ENCODE measurements around the gene PRSS33.

PRSS33 gene, protein sequence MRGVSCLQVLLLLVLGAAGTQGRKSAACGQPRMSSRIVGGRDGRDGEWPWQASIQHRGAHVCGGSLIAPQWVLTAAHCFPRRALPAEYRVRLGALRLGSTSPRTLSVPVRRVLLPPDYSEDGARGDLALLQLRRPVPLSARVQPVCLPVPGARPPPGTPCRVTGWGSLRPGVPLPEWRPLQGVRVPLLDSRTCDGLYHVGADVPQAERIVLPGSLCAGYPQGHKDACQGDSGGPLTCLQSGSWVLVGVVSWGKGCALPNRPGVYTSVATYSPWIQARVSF

DNA sequence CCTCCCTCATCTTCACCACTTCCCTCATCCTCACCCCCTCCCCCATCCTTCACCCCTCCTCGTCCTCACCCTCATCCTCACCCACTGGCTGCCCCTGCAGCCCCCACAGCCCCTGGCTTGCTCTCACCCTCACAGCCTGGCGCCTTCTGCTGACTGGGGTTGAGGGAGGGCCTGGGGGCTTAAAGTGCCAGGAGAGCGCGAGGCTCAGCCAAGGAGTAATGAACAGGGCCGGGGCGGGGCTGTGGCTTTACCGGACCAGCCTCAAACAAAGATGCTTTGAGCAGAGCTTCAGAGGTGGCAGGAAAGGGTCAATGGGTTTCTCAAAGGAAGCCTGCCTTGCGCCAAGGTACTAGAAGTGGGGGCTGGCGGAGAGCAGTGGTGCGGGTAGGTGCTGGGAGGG, at the start of gene PRSS33:
PRSS33 (minus strand) TSS at position 155 of the 400 bp plus-strand sequence. CDS start 1,013 bp downstream, outside the sequence.
- DNase-seq (ENCODE audit: low read depth in 4 of 4, low spot score in 1 of 4), result no peak

DNA sequence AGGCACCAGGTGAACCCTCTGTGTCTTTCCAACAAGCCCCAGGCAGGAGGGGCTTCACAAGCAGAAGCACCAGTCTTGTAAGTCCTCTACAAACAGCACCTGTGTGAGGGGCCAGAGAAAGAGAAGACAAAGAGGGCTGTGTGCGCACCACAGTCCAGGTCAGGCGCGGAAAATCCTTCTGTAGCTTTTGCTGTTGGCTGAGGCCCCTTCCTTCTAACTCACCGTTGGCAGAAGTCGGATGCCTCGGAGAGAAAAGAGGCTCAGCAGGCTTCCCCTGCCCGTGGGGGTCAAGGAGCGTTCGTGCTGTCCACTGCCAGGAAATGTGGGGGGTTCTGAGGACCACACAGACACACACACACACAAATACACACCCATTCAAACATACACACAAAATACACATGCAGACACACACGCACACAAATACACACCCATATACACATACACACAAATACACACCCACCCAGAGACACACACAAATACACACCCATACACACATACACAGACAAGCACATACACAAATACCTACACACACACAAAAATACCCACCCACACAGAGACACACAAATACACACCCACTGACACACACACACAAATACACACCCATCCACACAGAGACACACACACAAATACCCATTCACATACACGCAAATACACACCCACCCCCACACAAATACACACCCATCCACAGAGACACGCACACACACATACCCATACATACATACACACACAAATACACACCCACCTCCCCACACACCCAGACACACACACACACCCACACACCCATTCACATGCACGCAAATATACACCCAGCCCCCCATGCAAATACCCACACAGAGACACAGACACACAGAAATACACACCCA, 49.5 kb upstream of the PRSS33 start:
- DNase-seq (ENCODE audit: low read depth in 4 of 4, low spot score in 1 of 4), result no peak

DNA sequence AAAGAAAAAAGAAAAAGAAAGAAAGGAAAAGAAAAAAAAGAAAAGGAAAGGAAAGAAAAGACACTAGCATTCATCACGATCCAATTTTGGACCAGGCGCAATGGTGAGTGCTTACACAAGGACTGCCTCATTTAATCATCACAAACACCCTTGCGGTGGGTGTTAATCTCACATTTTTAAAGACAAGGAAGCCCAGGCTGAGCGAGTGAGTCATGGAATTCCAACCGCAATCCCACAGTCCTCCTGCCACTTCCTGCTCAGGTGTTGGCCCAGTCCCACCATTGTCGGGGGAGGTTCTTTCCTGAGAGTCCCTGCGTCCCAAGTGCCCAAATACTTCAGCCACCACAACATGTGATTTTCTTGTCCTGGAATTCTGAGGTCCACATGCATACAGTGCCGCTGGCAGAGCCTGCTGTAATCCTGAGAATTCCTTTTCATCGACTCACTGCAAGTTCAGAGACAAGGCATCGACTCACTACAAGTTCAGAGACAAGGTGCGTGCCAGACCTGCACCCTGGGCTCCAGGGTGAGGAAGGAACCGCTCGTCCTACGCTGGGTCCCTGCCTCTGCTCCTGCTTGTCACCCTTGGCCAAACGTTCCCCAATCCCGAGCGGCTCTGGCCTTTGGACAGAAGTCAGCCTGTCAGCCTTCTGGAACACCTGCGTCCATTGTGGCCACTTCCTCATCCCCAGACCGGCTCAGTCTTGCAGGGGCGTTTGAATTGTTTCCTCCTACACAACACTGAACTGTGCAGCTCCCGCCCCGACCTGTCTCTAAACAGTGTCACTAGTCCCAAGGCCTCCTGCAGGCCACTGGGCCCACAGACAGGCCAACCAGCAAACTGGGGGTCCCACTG, 48.5 kb upstream of the PRSS33 start:
- no peak for DNase-seq (ENCODE audit: low read depth in 4 of 4, low spot score in 1 of 4)

DNA sequence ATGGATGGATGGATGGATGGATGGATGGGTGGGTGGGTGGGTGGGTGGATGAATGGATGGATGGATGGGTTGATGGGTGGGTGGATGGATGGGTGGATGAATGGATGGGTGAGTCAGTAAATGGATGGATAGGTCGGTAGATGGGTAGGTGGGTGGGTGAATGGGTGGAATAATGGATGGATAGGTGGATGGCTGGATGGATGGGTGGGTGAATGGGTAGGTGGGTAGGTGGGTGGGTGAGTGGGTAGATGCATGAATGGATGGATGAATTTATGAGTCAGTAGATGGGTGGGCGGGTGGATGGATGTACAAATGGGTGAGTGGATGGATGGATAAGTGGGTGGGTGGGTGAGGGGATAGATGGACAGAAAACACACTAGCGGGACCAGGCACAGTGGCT, 47.6 kb upstream of the PRSS33 start:
- no peak for DNase-seq (ENCODE audit: low read depth in 4 of 4, low spot score in 1 of 4)

DNA sequence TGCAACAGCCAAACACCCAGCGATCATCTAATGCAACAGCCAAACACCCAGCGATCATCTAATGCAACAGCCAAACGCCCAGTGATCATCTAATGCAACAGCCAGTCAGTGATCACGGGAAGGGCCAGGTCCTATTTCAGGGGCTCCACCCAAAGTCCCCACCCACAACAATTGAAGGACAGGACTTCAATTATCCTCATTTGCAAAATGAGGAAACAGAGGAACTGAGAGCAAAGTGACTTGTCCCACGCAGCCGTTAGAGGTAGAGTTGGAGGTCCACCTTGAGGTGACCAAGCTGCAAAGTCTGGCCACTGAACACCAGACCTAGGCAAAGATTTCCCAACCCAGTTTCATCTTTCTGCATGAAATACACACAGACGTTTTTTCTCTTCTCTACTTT, 46.4 kb upstream of the PRSS33 start:
- no peak for DNase-seq (ENCODE audit: low read depth in 4 of 4, low spot score in 1 of 4)

DNA sequence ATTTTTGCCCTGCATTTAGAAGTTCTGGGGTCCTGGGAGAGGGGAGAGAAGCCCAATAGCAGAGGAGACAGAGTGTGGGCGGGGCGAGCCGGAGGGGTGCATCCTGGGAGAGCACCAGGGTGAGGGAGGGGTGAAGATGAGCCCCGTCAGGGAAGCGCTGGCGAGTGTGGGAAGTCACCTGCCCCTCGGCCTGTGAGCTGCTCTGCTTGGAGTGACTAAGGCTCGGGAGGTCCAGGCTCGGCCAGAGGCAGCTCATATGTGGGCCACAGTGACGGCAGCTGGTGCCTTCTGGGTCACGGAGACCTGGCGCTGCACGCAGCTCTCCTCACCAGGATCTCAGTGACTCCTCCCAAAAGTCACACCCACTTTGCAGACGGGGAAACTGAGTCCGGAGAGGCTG, 43.8 kb upstream of the PRSS33 start:
- DNase-seq (ENCODE audit: low read depth in 4 of 4, low spot score in 1 of 4), result no peak

DNA sequence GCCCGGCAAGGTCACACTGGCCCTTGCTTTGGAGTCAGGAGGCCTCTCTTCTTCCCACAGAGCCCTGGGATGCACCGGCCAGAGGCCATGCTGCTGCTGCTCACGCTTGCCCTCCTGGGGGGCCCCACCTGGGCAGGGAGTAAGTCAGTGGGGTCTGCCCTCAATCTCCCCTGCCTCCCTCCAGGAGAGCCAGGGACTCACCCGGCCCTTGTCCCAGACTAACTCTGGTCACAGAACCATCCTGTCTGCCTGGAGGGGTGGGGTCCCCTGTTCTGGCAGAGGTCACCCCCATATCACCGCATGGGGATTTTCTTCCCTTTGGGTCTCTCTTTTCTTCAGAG, 43.0 kb upstream of the PRSS33 start:
- no peak for DNase-seq (ENCODE audit: low read depth in 4 of 4, low spot score in 1 of 4)

DNA sequence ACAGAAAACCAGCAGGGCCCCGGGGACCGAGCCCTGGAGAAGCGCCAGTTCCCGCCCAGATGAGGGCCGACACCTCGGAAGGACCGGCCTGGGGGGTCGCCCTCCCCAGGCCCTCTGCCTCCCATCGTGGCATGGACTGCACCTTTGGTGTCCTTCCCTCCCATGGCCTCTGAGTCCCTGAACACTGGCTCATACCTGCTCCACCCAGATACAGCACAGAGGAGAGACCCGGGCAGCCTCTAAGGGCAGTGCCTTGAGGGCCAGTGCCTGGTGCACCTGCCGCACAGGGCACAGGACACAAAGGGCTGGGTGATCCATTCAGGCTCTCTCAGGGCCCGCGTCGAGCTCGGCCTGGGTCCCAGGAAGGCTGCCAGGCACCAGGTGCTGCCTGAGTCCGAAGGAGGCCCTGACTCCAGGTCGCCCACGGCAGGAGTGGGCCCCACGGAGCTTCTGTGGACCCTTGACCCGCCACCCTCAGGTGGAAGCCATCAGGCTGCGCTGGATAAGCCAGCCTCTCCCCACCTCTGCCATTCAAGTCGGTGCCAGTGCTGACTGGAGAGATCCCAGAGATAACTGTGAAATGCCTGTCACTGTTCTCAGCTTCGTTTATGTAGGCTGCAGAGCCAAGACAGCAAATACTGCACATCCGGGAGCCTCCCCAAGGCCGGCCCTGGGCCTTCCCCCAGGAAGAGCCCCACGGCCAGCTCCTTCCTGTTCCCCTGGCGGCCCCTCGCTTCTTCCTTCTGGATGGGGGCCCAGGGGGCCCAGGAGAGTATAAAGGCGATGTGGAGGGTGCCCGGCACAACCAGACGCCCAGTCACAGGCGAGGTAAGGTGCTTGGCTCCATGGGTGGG, 42.4 kb upstream of the PRSS33 start, which contains the start of gene ZG16B:
ZG16B (plus strand) TSS at position 803 of the 854 bp plus-strand sequence. CDS start 139 bp downstream, outside the sequence.
- DNase-seq (ENCODE audit: low read depth in 4 of 4, low spot score in 1 of 4), result no peak

DNA sequence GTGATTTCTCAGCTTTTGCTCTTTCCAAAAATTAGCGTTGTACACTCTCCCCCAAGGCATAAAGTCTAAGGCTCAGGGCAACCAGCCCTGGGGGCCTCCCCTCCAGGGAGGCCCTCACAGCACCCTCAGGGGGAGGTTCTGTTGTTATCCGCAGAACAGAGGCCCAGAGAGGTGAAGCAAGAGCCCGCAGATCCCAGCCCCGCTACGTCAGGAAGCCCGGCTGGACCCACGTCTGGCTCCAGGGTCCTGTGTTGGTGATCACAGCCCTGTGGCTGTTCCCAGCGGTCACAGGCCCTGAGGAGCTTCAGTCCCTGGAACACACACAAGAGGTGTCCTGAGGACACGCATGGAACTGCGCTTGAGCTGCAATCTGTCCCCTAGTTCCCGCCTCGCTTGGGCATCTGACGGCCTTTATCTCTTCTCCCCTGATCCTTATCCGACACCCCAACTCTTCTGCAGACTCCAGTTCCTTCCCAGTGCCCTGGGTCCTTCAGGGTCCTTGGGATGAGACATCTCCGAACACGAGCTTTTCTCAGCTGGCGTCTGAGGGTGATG, 41.6 kb upstream of the PRSS33 start:
- no peak for DNase-seq (ENCODE audit: low read depth in 4 of 4, low spot score in 1 of 4)

DNA sequence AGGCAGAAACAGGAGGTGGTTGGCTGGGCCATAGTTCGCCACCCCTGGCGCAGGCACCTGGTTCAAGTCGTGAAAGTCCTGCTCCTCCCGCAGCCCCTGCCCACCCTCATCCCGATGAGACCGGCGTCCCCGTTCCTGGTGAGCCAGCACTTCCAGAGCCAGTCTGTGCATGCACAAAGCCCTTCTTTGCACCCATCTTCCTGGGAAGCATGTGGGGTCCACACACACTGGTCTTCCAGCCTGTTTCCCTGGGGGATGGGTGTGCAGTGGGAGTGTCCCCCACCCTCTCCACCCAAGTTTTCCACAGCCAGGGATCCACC, 41.1 kb upstream of the PRSS33 start:
- no peak for DNase-seq (ENCODE audit: low read depth in 4 of 4, low spot score in 1 of 4)

DNA sequence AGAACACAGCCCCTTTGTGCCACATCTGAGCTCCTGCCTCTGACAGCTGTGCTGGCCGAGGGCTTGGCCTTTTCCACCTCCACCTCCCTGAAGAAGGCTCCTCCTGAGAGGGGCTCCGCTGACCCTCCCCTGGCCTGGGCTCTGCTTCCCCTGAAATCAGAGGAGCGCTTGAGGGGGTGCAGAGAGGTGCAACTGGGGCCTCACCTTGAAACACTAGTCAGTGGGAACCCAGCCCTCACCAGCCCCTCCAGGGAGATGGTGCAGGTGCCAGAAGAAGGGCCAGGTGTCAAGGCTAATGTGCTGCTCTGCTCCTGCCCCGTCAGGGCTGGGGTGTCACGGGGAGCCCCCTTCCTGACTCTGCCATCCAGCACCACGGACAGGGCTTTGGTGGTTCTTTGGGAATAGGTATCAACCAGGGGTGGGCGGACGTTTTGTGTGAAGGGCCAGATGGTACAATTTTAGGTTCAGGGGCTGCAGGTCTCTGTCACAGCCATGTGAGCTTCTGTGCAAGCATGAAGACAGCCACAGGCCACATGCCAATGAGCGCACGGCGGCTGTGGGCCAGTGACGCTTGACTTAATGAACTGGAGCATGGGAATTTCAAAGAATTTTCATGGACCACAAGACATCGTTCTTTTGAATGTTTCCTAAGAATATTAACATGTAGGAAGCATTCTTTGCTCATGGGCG, 40.6 kb upstream of the PRSS33 start:
- no peak for DNase-seq (ENCODE audit: low read depth in 4 of 4, low spot score in 1 of 4)

DNA sequence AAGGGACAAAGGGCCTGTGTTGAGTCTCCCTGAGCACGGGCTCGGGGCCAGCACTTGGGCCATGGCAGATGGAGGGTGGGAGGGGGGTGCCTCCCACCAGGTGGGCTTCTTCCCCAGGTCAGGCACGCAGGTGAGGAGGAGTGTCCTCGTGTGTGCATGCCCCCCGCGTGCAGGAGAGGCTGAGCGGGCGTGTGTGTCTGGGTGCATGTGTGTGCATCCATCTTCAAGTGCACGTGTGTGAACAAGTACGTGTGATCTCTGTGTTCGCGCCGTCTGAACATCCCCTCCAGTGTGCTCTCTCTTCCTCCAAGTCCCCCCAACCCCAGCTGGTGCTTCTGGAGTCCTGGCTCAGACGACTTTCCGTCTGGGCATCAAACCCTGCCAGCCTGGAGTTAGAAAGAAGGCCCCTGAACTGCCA, 40.0 kb upstream of the PRSS33 start:
- no peak for DNase-seq (ENCODE audit: low read depth in 4 of 4, low spot score in 1 of 4)

DNA sequence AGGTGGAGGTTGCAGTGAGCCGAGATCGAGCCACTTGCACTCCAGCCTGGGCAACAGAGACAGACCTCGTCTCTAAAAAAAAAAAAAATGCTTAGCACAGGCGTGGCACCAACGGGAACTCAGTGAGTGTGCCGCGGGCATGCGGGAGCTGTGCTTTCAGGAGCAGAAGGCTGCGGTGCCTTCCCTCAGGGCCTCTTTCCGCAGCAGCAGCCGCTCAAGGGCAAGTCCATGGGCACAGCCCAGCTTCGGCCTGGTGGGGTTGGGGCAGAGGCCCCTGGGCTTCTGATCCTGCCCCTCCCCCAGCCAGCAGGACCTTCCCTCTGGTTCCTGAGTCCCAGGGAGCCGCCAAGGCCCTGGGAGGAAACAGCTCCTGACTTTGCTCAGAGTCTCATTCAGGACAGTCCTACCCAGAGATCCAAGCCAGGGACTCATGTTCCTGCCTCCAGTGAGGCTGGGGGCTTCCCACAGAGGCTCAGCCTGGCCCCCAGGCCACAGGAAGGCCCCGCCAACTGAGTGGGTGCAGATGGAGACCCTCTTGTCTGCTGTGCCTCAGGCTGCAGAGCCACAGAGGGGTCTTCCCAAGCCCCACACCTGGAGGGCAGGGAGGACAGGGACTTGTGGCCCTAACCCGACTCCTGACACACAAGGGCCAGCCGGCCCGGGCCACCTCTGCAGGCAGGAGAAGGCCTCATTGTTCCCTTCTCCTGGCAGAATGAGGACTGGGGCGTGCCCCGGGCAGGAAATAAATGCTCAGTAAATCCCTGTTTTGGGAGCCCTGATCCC, 39.4 kb upstream of the PRSS33 start:
- DNase-seq (ENCODE audit: low read depth in 4 of 4, low spot score in 1 of 4), result no peak

DNA sequence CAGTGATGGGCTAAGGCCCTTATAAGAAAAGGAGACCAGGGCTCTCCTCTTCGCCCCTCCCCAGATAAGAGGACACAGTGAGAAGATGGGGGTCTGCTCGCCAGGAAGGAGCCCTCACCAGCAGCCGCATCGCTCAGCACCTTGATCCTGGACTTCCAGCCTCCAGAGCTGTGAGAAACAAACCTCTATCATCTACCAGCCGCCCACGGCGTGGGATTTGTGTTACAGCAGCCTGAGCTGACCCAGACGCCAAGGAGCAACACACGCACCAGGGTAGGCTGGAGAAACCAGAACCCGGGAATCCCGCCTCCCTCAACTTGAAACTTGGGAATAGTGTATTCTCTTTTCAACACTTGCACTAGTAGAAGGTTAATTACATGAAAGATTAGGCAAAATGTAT, 38.5 kb upstream of the PRSS33 start:
- no peak for DNase-seq (ENCODE audit: low read depth in 4 of 4, low spot score in 1 of 4)

DNA sequence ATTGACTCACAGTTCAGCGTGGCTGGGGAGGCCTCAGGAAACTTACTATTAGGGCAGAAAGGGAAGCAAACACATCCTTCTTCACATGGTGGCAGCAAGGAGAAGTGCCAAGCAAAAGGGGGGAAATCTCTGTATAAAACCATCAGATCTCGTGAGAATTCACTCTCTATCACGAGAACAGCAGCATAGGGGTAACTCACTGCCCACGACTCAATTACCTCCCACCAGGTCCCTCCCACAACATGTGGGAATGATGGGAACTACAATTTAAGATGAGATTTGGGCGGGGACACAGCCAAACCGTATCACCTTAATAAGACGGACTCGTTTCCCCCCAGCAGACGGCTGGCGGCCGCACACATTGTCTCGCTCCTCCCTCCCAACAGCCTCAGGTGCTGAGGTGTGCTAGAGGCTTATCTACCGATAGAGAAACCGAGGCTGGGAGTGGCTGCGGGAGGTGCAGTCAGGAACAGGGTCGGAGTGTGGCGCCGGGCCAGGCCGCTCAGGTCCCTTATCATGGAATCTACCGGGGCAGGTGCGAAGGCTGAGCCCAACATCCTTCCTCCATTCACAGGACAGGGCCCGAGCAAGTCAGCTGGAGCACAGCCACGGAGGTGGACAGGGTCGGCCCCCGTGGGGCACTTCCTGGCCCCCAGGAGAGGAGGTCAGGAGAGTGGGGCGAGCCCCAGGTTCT, 37.8 kb upstream of the PRSS33 start:
- no peak for DNase-seq (ENCODE audit: low read depth in 4 of 4, low spot score in 1 of 4)

DNA sequence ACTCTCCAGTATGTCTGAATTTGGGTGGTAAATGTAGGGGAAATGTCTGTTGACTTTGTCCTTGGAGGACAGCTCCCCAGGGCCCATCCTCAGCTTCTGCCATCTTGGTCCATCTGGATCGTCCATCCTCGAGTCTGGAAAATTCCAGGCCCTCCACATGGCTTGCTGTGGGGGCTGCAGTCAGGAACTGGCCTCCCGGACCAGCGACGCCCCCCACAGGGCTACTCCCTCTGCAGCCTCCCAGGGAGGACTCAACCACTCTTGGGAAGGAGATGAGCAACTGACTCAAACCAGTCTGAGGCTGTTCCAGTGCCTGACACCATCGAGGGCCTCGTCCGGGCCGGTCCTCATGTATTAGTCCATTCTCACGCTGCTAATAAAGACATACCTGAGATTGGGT, 37.3 kb upstream of the PRSS33 start:
- no peak for DNase-seq (ENCODE audit: low read depth in 4 of 4, low spot score in 1 of 4)

DNA sequence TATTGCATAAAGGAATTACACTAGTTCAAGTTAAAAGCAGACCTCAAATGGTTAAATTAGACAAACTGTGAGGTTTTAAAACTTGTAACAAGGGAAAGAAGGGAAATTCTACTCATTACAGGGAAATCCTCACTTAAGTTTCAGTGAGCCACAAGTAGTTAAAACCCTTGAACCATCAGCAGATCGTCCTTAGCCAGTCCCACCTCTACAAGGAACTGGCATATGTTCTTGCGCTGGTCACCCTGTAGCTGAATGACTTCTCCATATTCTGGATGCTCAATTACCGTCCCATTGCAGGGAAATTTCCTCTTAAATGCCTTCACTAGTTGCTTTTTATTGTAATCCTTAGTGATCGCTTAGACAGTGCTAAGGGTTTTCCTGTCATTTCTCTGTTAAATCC, 35.1 kb upstream of the PRSS33 start:
- DNase-seq (ENCODE audit: low read depth in 4 of 4, low spot score in 1 of 4), result no peak

DNA sequence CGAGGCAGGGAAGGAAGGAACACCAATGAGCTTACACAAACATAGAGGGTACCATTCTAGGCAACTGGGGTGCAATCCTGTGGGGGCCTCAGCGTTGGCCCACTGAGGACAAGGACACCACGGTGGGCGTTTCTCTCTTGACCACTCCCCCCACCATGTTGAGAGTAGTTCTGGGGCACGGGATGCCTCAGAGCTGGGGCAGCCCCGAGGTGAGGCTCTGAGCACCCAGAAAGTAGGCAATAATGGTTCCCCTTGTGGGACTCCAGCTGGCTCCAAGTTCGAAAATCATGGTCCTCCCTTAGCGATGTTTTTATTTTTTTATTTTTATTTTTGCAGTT, 34.8 kb upstream of the PRSS33 start:
- no peak for DNase-seq (ENCODE audit: low read depth in 4 of 4, low spot score in 1 of 4)

All from stimulated activated CD4-positive, alpha-beta T cell treated with anti-CD3 and anti-CD28 coated beads, Interleukin-1b, Interleukin-23, amount 100 ng/mL, for 24 hours (primary cell).